Tibial nerve (tissue), 4 donors: ENCODE measurements around the gene CAMK2B. TPM values are rescaled to one million over a fixed set of nuclear protein-coding genes. Genes with fewer than 3 reads are reported as not detected.
A peak's percentile ranks its signal among the peaks of the same experiment; 100 is the strongest.

Experiments used
- DNase-seq, 2 donors: peaks; one replicate each; pipeline ENCODE4 v3.0.0-alpha.2; 2019; ENCODE audit warnings: low spot score in 2 of 2
- H3K27ac ChIP-seq, 4 donors: fragments of 200-600 bp; sonication (generic) in 3 of 4; one replicate each; pipeline ENCODE4 v1.5.1; 2017 to 2019; ENCODE audit warnings: mild to moderate bottlenecking in 1 of 4
- H3K27me3 ChIP-seq, 2 donors: fragments of 200-600 bp; sonication (generic) in 1 of 2; one replicate each; pipeline versions ENCODE4 v1.5.1 to v1.6.0; 2017 to 2019
- H3K36me3 ChIP-seq, 3 donors: fragments of 200-600 bp; sonication (generic); one replicate each; pipeline ENCODE4 v1.5.1; 2018 to 2019
- H3K4me1 ChIP-seq, 4 donors: fragments of 200-600 bp; sonication (generic) in 3 of 4; one replicate each; pipeline ENCODE4 v1.5.1; 2017 to 2019
- H3K4me3 ChIP-seq, 4 donors: fragments of 200-600 bp; sonication (generic) in 3 of 4; one replicate each; pipeline ENCODE4 v1.5.1; 2017 to 2019; ENCODE audit warnings: mild to moderate bottlenecking in 1 of 4, moderate library complexity in 1 of 4
- H3K9me3 ChIP-seq, 4 donors: fragments of 200-600 bp; sonication (generic) in 3 of 4; one replicate each; pipeline ENCODE4 v1.5.1; 2017 to 2019
- CTCF ChIP-seq, 5 experiments: fragments of 200-600 bp in 3 of 5; fragments of 450-650 bp in 2 of 5; sonication (generic) in 3 of 5; IDR thresholded peaks; one replicate each; pipeline ENCODE4 v1.5.1; 2016 to 2019; ENCODE audit warnings: antibody characterized with exemption in 5 of 5, mild to moderate bottlenecking in 3 of 5, moderate library complexity in 2 of 5
- EP300 ChIP-seq, 2 donors: sonication (generic); formaldehyde crosslinking; IDR thresholded peaks; one replicate each; pipeline ENCODE4 v1.6.1; 2017; ENCODE audit warnings: antibody characterized with exemption in 2 of 2, mild to moderate bottlenecking in 1 of 2
- POLR2A ChIP-seq, 2 donors: fragments of 450-650 bp; IDR thresholded peaks; one replicate each; pipeline ENCODE4 v1.6.1; 2017; ENCODE audit warnings: antibody characterized with exemption in 2 of 2, mild to moderate bottlenecking in 2 of 2, moderate library complexity in 2 of 2
- WGBS, 2 donors: methylation state at CpG; one replicate each; pipeline ENCODE4 v1.1.5; 2018; 5-methylcytosine and 5-hydroxymethylcytosine counted together
- total RNA-seq, 4 donors: library from RNA; depleted of rRNA; stranded (reverse); fragments of >200 nt; gene quantifications; one replicate each; pipeline ENCODE4 v1.1.0, GENCODE V29; 2016

CAMK2B gene
- total RNA-seq, 4 donors from 2014 or later, result 9.0 to 14.7 (median 10.9) TPM

- H3K4me1 ChIP-seq, result peaks cover 0 to under 1% (median 0%) of the 10 kb centered on the region in 4 donors
- TF ChIP-seq CTCF (IDR thresholded peaks at IDR 0.05) (no peak), EP300 (IDR thresholded peaks at IDR 0.05) (no peak), POLR2A (IDR thresholded peaks at IDR 0.05) (no peak)
- no peaks in the 10 kb centered on the region for H3K9me3 ChIP-seq
- H3K27me3 ChIP-seq, result no peaks in the 10 kb centered on the region
- whole genome bisulfite sequencing, 2 donors, result 95 to 96% methylated on average over 7 of the region's 7 CpGs
- H3K4me3 ChIP-seq, result no peak overlapping the region
- no peak for DNase-seq
- H3K36me3 ChIP-seq, result no peaks in the 10 kb centered on the region
- no peak overlapping the region for H3K27ac ChIP-seq
Measured at GRCh38 chr7:44246396-44247113, 78.8 kb downstream of the CAMK2B start.

GRCh38 chr7:44244282-44244681 lies 81.1 kb downstream of the CAMK2B start:
- DNase-seq, result no peak
- TF ChIP-seq POLR2A (IDR thresholded peaks at IDR 0.05) (no peak), EP300 (IDR thresholded peaks at IDR 0.05) (no peak), CTCF (IDR thresholded peaks at IDR 0.05) (peak in 4 of 5 experiments; percentile 18 to 27 (median 24))
- no peak overlapping the region for H3K4me3 ChIP-seq
- peaks cover 0 to 11% (median 0%) of the 10 kb centered on the region in 4 donors for H3K4me1 ChIP-seq
- WGBS, 2 donors, result 41 to 52% methylated on average over 5 to 8 of the region's 8 CpGs
- no peak overlapping the region for H3K27ac ChIP-seq
- H3K9me3 ChIP-seq, result no peaks in the 10 kb centered on the region
- no peaks in the 10 kb centered on the region for H3K36me3 ChIP-seq
- H3K27me3 ChIP-seq, result no peaks in the 10 kb centered on the region

- Histone ChIP-seq H3K4me3 (no peak overlapping the region), H3K27me3 (no peaks in the 10 kb centered on the region), H3K4me1 (peaks cover 0 to 11% (median 0%) of the 10 kb centered on the region in 4 donors), H3K9me3 (no peaks in the 10 kb centered on the region), H3K27ac (no peak overlapping the region), H3K36me3 (no peaks in the 10 kb centered on the region)
- TF ChIP-seq CTCF (IDR thresholded peaks at IDR 0.05), result no peak
- no peak for TF ChIP-seq POLR2A (IDR thresholded peaks at IDR 0.05)
- TF ChIP-seq EP300 (IDR thresholded peaks at IDR 0.05), result no peak
- WGBS, 2 donors, result 88% methylated on average over 10 of the region's 10 CpGs; no CpG with 5 or more reads in 1 of the 2 donors
- DNase-seq, result no peak
Measured at GRCh38 chr7:44242091-44242490, 83.3 kb downstream of the CAMK2B start.

GRCh38 chr7:44240983-44241510 lies 84.3 kb downstream of the CAMK2B start:
- H3K9me3 ChIP-seq, result no peaks in the 10 kb centered on the region
- no peaks in the 10 kb centered on the region for H3K36me3 ChIP-seq
- 0 to 5% methylated on average over 1 to 5 of the region's 10 CpGs for WGBS, 2 donors
- DNase-seq, result peak; percentile 40 to 61
- peak overlapping the region in 1 of 4 donors; percentile 4 for H3K4me3 ChIP-seq
- TF ChIP-seq CTCF (IDR thresholded peaks at IDR 0.05), result peak; percentile 64 to 80 (median 70)
- no peak for TF ChIP-seq POLR2A (IDR thresholded peaks at IDR 0.05)
- no peak for TF ChIP-seq EP300 (IDR thresholded peaks at IDR 0.05)
- H3K27me3 ChIP-seq, result no peaks in the 10 kb centered on the region
- H3K27ac ChIP-seq, result peak overlapping the region in 2 of 4 donors; percentile 28 to 73
- peaks cover 0 to 11% (median 0%) of the 10 kb centered on the region in 4 donors for H3K4me1 ChIP-seq

- TF ChIP-seq EP300 (IDR thresholded peaks at IDR 0.05) (no peak), CTCF (IDR thresholded peaks at IDR 0.05) (no peak), POLR2A (IDR thresholded peaks at IDR 0.05) (no peak)
Measured at GRCh38 chr7:44240376-44240775, 85.0 kb downstream of the CAMK2B start.

More at GRCh38 chr7:44240376-44240775, 85.0 kb downstream of the CAMK2B start:
- Histone ChIP-seq H3K36me3 (no peaks in the 10 kb centered on the region), H3K27ac (peak overlapping the region in 2 of 4 donors; percentile 28 to 73), H3K4me3 (no peak overlapping the region), H3K4me1 (peaks cover 0 to 11% (median 0%) of the 10 kb centered on the region in 4 donors), H3K27me3 (no peaks in the 10 kb centered on the region), H3K9me3 (no peaks in the 10 kb centered on the region)
- no peak for DNase-seq
- WGBS, 2 donors, result 74 to 76% methylated on average over 15 to 16 of the region's 16 CpGs
